GM23338 (cell line): ENCODE measurements around the gene RYR3. TPM values are rescaled to one million over a fixed set of nuclear protein-coding genes. Genes with fewer than 3 reads are reported as not detected.

Source experiments
- ATAC-seq: fragments of 200-7000 bp; cut with Tn5 transposase; 3 replicates; pipeline ENCODE4 v1.9.1; 2020
- DNase-seq: peaks from one replicate; pipeline ENCODE4 v3.0.0-alpha.2; 2015; ENCODE audit warnings: low spot score
- H2AFZ ChIP-seq: fragments of 200-600 bp; sonication (generic); 2 replicates; pipeline ENCODE4 v1.8.0; 2016; ENCODE audit warnings: antibody characterized with exemption, mild to moderate bottlenecking, moderate library complexity
- H3F3A ChIP-seq: fragments of 200-600 bp; sonication (generic); replicated peaks from 2 replicates; pipeline ENCODE4 v1.8.0; 2017; ENCODE audit warnings: antibody characterized with exemption, mixed run types, low read depth
- H3K27ac ChIP-seq: fragments of 200-600 bp; sonication (generic); 2 replicates; pipeline ENCODE4 v1.6.1; 2016; ENCODE audit warnings: low read depth
- H3K27me3 ChIP-seq: fragments of 200-600 bp; sonication (generic); 2 replicates; pipeline ENCODE4 v1.8.0; 2016; ENCODE audit warnings: mild to moderate bottlenecking, mixed run types, moderate library complexity; ENCODE audit not compliant: insufficient read depth
- H3K36me3 ChIP-seq: fragments of 200-600 bp; sonication (generic); 2 replicates; pipeline ENCODE4 v1.8.0; 2016; ENCODE audit warnings: mild to moderate bottlenecking; ENCODE audit not compliant: insufficient read depth
- H3K4me1 ChIP-seq: fragments of 200-600 bp; sonication (generic); 2 replicates; pipeline ENCODE4 v1.8.0; 2016; ENCODE audit warnings: mild to moderate bottlenecking, moderate library complexity; ENCODE audit not compliant: insufficient read depth
- H3K4me2 ChIP-seq: fragments of 200-600 bp; sonication (generic); 2 replicates; pipeline ENCODE4 v1.7.1; 2017; ENCODE audit warnings: mixed run types
- H3K4me3 ChIP-seq: fragments of 200-600 bp; sonication (generic); 2 replicates; pipeline ENCODE4 v1.6.1; 2016; ENCODE audit warnings: mixed run types
- H3K79me2 ChIP-seq: fragments of 200-600 bp; sonication (generic); replicated peaks from 2 replicates; pipeline ENCODE4 v1.8.0; 2017; ENCODE audit warnings: mild to moderate bottlenecking; ENCODE audit not compliant: insufficient read depth
- H3K9me2 ChIP-seq: fragments of 200-600 bp; sonication (generic); 2 replicates; pipeline ENCODE4 v1.8.0; 2017; ENCODE audit not compliant: insufficient read depth
- H4K20me1 ChIP-seq: fragments of 200-600 bp; sonication (generic); replicated peaks from 2 replicates; pipeline ENCODE4 v1.8.0; 2017; ENCODE audit warnings: mild to moderate bottlenecking; ENCODE audit not compliant: insufficient read depth
- H3K27ac Mint-ChIP-seq: 2 replicates; pipeline ENCODE4 v1.8.0; 2020; ENCODE audit warnings: inconsistent platforms, mild to moderate bottlenecking, moderate library complexity, mixed read lengths
- H3K27me3 Mint-ChIP-seq: 3 replicates; pipeline ENCODE4 v1.8.0; 2022; ENCODE audit warnings: low read depth, mild to moderate bottlenecking, moderate library complexity, mixed read lengths, inconsistent platforms; ENCODE audit not compliant: insufficient read depth, poor library complexity
- H3K36me3 Mint-ChIP-seq: 3 replicates; pipeline ENCODE4 v1.8.0; 2021; ENCODE audit warnings: low read depth, mild to moderate bottlenecking, inconsistent platforms, moderate library complexity, mixed read lengths
- H3K4me1 Mint-ChIP-seq: 3 replicates; pipeline ENCODE4 v1.8.0; 2020; ENCODE audit warnings: mild to moderate bottlenecking, inconsistent platforms, mixed read lengths
- H3K4me3 Mint-ChIP-seq: 3 replicates; pipeline ENCODE4 v1.8.0; 2021; ENCODE audit warnings: moderate library complexity, mild to moderate bottlenecking, inconsistent platforms, mixed read lengths
- H3K9me3 Mint-ChIP-seq: 3 replicates; pipeline ENCODE4 v1.8.0; 2020; ENCODE audit warnings: moderate library complexity, mild to moderate bottlenecking, inconsistent platforms, mixed read lengths
- CREB1 ChIP-seq: fragments of 250-450 bp; sonication (Bioruptor Pico); IDR thresholded peaks from 2 replicates; pipeline ENCODE4 v1.5.0; 2020; ENCODE audit warnings: low read depth, mild to moderate bottlenecking, moderate library complexity
- EZH2 ChIP-seq: fragments of 200-600 bp; sonication (generic); IDR thresholded peaks from one replicate; pipeline ENCODE4 v1.8.0; 2017; ENCODE audit warnings: antibody characterized with exemption, mild to moderate bottlenecking, low read depth; ENCODE audit not compliant: unreplicated experiment
- EZH2phosphoT487 ChIP-seq: fragments of 200-600 bp; sonication (generic); IDR thresholded peaks from one replicate; pipeline ENCODE4 v1.8.1; 2018; ENCODE audit warnings: antibody characterized with exemption; ENCODE audit not compliant: unreplicated experiment
- JUNB ChIP-seq: IDR thresholded peaks from one replicate; pipeline ENCODE4 v1.6.1; 2016; ENCODE audit warnings: antibody characterized with exemption; ENCODE audit not compliant: unreplicated experiment
- NANOG ChIP-seq: IDR thresholded peaks from 2 replicates; pipeline ENCODE4 v1.6.1; 2016; ENCODE audit warnings: antibody characterized with exemption, borderline replicate concordance
- POLR2AphosphoS5 ChIP-seq: IDR thresholded peaks from 2 replicates; pipeline ENCODE4 v1.6.1; 2016; ENCODE audit warnings: antibody characterized with exemption, low read depth
- STAT1 ChIP-seq: IDR thresholded peaks from one replicate; pipeline ENCODE4 v1.6.1; 2016; ENCODE audit warnings: antibody characterized with exemption; ENCODE audit not compliant: unreplicated experiment
- ZNF114 ChIP-seq: fragments of 250-450 bp; sonication (Bioruptor Pico); IDR thresholded peaks from 2 replicates; pipeline ENCODE4 v1.5.0; 2020; ENCODE audit warnings: mild to moderate bottlenecking, moderate library complexity
- ZNF331 ChIP-seq: fragments of 250-450 bp; sonication (Bioruptor Pico); IDR thresholded peaks from 2 replicates; pipeline ENCODE4 v1.5.0; 2020; ENCODE audit warnings: low read depth, mild to moderate bottlenecking, moderate library complexity
- ZNF462 ChIP-seq: fragments of 250-450 bp; sonication (Bioruptor Pico); IDR thresholded peaks from 2 replicates; pipeline ENCODE4 v1.5.0; 2020; ENCODE audit warnings: mild to moderate bottlenecking, moderate library complexity
- polyA plus RNA-seq: library from polyadenylated mRNA; unstranded; fragments of >200 nt; fragmentation: Nextera tagmentation; extraction: Ambion mirVana; gene quantifications from 2 replicates; pipeline ENCODE4 v1.2.1, GENCODE V29; 2016
- total RNA-seq: library from RNA; depleted of rRNA; stranded (reverse); fragments of >200 nt; shearing (Covaris generic); gene quantifications from 2 replicates; pipeline ENCODE4 v1.2.3, GENCODE V29; 2014
- TF ChIP-seq, protein P1 (sequence below): IDR thresholded peaks from one replicate; pipeline ENCODE4 v1.6.1; 2018; ENCODE audit warnings: antibody characterized with exemption; ENCODE audit not compliant: unreplicated experiment

Gene RYR3
- total and polyA plus RNA-seq, 2 experiments from 2014 or later: 1.1 to 1.2 TPM

- peaks cover 2% of the 10 kb centered on the region for H3K27me3 Mint-ChIP-seq
- Histone ChIP-seq H3K79me2 (no peaks in the 10 kb centered on the region), H3F3A (no peaks in the 10 kb centered on the region), H3K4me2 (no peak overlapping the region), H3K36me3 (no peaks in the 10 kb centered on the region), H2AFZ (no peak overlapping the region), H3K27ac (no peak overlapping the region), H3K4me1 (no peaks in the 10 kb centered on the region), H3K9me2 (no peaks in the 10 kb centered on the region; the same call in 1 of the 2 replicates), H3K4me3 (no peak overlapping the region), H3K27me3 (no peaks in the 10 kb centered on the region), H4K20me1 (no peaks in the 10 kb centered on the region)
- TF ChIP-seq EZH2 (no peak), EZH2phosphoT487 (no peak), NANOG (no peak), POLR2AphosphoS5 (no peak), ZNF114 (CRISPR knock-in tag) (no peak), STAT1 (no peak), ZNF331 (CRISPR knock-in tag) (no peak), CREB1 (CRISPR knock-in tag) (no peak), JUNB (no peak), ZNF462 (CRISPR knock-in tag) (no peak)
- TF ChIP-seq, protein P1, sequence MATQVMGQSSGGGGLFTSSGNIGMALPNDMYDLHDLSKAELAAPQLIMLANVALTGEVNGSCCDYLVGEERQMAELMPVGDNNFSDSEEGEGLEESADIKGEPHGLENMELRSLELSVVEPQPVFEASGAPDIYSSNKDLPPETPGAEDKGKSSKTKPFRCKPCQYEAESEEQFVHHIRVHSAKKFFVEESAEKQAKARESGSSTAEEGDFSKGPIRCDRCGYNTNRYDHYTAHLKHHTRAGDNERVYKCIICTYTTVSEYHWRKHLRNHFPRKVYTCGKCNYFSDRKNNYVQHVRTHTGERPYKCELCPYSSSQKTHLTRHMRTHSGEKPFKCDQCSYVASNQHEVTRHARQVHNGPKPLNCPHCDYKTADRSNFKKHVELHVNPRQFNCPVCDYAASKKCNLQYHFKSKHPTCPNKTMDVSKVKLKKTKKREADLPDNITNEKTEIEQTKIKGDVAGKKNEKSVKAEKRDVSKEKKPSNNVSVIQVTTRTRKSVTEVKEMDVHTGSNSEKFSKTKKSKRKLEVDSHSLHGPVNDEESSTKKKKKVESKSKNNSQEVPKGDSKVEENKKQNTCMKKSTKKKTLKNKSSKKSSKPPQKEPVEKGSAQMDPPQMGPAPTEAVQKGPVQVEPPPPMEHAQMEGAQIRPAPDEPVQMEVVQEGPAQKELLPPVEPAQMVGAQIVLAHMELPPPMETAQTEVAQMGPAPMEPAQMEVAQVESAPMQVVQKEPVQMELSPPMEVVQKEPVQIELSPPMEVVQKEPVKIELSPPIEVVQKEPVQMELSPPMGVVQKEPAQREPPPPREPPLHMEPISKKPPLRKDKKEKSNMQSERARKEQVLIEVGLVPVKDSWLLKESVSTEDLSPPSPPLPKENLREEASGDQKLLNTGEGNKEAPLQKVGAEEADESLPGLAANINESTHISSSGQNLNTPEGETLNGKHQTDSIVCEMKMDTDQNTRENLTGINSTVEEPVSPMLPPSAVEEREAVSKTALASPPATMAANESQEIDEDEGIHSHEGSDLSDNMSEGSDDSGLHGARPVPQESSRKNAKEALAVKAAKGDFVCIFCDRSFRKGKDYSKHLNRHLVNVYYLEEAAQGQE: no peak
- H3K4me1 Mint-ChIP-seq: peaks cover 4% of the 10 kb centered on the region
- no peaks in the 10 kb centered on the region for H3K36me3 Mint-ChIP-seq
- H3K4me3 Mint-ChIP-seq: no peak overlapping the region
- no peaks in the 10 kb centered on the region; the same call in 2 of the 3 replicates for H3K9me3 Mint-ChIP-seq
- H3K27ac Mint-ChIP-seq: no peak overlapping the region
- ATAC-seq: no peak
- no peak for DNase-seq
Measured at GRCh38 chr15:33330931-33331330, 20.2 kb downstream of the RYR3 start.
